Measurements from ENCODE around the gene MRRF. TPM values are rescaled to one million over a fixed set of nuclear protein-coding genes. Genes with fewer than 3 reads are reported as not detected.

The MRRF gene
- total RNA-seq, 3 donors from 2014 or later = 32.5 to 55.3 (median 44.9) TPM

DNA sequence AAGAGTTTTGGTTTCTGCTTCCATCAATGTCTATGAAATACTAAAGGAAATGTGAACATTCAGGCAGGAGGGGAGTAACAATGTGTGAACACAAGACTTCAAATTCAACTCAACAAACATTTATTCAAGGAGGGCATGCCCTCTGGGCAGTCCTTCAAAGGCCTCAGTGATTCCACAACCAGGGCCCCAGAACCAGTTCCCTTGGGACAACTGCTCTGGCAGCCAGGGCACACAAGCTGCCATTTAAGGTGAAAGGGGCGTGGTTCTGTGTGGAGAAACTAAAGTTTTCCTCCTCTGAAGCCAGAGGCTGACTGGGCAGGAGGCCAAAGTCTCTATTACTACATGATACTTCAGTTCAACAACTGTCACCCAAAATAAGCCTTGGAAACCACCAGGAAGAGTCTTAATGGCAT, 3.2 kb upstream of the MRRF start:
- peaks cover 2 to 25% of the 10 kb centered on the region in 2 donors for H3K4me1 ChIP-seq
- H3K36me3 ChIP-seq = no peaks in the 10 kb centered on the region
- no peaks in the 10 kb centered on the region for H3K9me3 ChIP-seq
- intact Hi-C loops (cut with DNase I; ENCODE audit: low total_unique reads) = no loop called here
- H3K27ac ChIP-seq = peak overlapping the region; percentile 60 to 98
- TF ChIP-seq POLR2AphosphoS5 (IDR thresholded peaks at IDR 0.05) (peak in 1 of 3 donors; percentile 66), CTCF (IDR thresholded peaks at IDR 0.05) (no peak), POLR2A (IDR thresholded peaks at IDR 0.05) (no peak)
- peak; percentile 76 to 81 for DNase-seq (ENCODE audit: low spot score in 2 of 2)
- H3K4me3 ChIP-seq = no peak overlapping the region
- H3K27me3 ChIP-seq = no peaks in the 10 kb centered on the region

DNA sequence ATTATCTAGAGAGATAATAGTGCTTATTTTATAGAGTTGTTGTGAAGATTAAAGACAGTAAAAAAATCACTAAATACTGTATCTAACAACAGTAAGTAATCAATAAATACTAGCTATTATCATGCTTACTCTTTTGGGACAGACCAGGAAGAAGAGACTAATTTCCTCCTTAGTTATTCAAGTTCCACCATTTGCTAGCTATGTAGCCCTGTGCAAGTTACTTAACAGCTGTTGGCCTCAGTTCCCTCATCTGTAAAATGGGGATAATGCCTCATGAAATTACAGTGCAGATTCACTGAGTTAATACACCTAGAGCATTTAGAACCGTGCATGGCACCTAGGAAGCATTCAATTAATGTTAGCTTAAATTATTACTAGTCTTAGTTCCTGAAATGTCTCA, 2.6 kb upstream of the MRRF start:
- H3K9me3 ChIP-seq = no peaks in the 10 kb centered on the region
- no peaks in the 10 kb centered on the region for H3K36me3 ChIP-seq
- no peak for DNase-seq (ENCODE audit: low spot score in 2 of 2)
- H3K4me1 ChIP-seq = peaks cover 2 to 25% of the 10 kb centered on the region in 2 donors
- H3K27ac ChIP-seq = peak overlapping the region; percentile 60 to 98
- intact Hi-C loops (cut with DNase I; ENCODE audit: low total_unique reads) = no loop called here
- H3K27me3 ChIP-seq = no peaks in the 10 kb centered on the region
- no peak overlapping the region for H3K4me3 ChIP-seq
- TF ChIP-seq CTCF (IDR thresholded peaks at IDR 0.05) = no peak

- Histone ChIP-seq H3K27ac (peak overlapping the region; percentile 98), H3K27me3 (no peaks in the 10 kb centered on the region), H3K9me3 (no peaks in the 10 kb centered on the region), H3K4me1 (peaks cover 2 to 25% of the 10 kb centered on the region in 2 donors), H3K4me3 (peak overlapping the region; percentile 74 to 80 (median 77)), H3K36me3 (no peaks in the 10 kb centered on the region)
- no peak for TF ChIP-seq CTCF (IDR thresholded peaks at IDR 0.05)
- TF ChIP-seq POLR2AphosphoS5 (IDR thresholded peaks at IDR 0.05) = no peak
- TF ChIP-seq POLR2A (IDR thresholded peaks at IDR 0.05) = no peak
- intact Hi-C loops (cut with DNase I; ENCODE audit: low total_unique reads) = no loop called here
- DNase-seq (ENCODE audit: low spot score in 2 of 2) = no peak
Observed at GRCh38 chr9:122263699-122264349, 858 bp upstream of the MRRF start.

- TF ChIP-seq CTCF (IDR thresholded peaks at IDR 0.05) (peak in 1 of 3 donors; percentile 30), POLR2A (IDR thresholded peaks at IDR 0.05) (no peak)
- H3K27ac ChIP-seq = peak overlapping the region; percentile 98
- peak overlapping the region; percentile 74 to 80 (median 77) for H3K4me3 ChIP-seq
- no peaks in the 10 kb centered on the region for H3K36me3 ChIP-seq
- H3K9me3 ChIP-seq = no peaks in the 10 kb centered on the region
- no peak for DNase-seq (ENCODE audit: low spot score in 2 of 2)
- intact Hi-C loops (cut with DNase I; ENCODE audit: low total_unique reads) = no loop called here
- peaks cover 2 to 25% of the 10 kb centered on the region in 2 donors for H3K4me1 ChIP-seq
- no peaks in the 10 kb centered on the region for H3K27me3 ChIP-seq
Observed at GRCh38 chr9:122265149-122265915, 650 bp downstream of the MRRF start.
